ENCODE results near the gene ANAPC15. TPM values are rescaled to one million over a fixed set of nuclear protein-coding genes. Genes with fewer than 3 reads are reported as not detected.

The ANAPC15 gene
- total and polyA plus RNA-seq, 7 experiments from 2014 or later = 43.0 to 113 (median 50.1) TPM

- CTCF ChIA-PET = no interaction called here
- H3K36me3 ChIP-seq (ENCODE audit: control insufficient read depth in 2 of 3, insufficient read depth in 3 of 3, low read length in 3 of 3) = no peaks in the 10 kb centered on the region
- no peak for DNase-seq
- no peak overlapping the region for H3K4me3 ChIP-seq (ENCODE audit: low read length)
- no peaks in the 10 kb centered on the region for H3K27me3 ChIP-seq (ENCODE audit: control insufficient read depth in 2 of 2, insufficient read depth in 2 of 2, low read length in 2 of 2)
- Mint-ChIP-seq H3K9me3 (no peaks in the 10 kb centered on the region), H3K27me3 (no peaks in the 10 kb centered on the region), H3K27ac (peak overlapping the region in 1 of 9 donors; percentile 53), H3K4me1 (peaks cover 13 to 46% (median 28%) of the 10 kb centered on the region in 7 donors), H3K36me3 (peaks cover 0 to 20% (median 11%) of the 10 kb centered on the region in 5 donors), H3K4me3 (no peak overlapping the region)
- POLR2A ChIA-PET = interaction anchor here (1.1 to 1.2 kb wide), 2 partner anchors 25 to 29 kb away, joined by 3 read pairs; no protein-coding TSS in a partner anchor
- H3K27ac ChIP-seq (ENCODE audit: low read depth, low read length) = no peak overlapping the region
- H3K4me1 ChIP-seq (ENCODE audit: control insufficient read depth in 2 of 2, insufficient read depth in 2 of 2, low read length in 2 of 2) = peaks cover 0 to 4% of the 10 kb centered on the region in 2 donors
- no peaks in the 10 kb centered on the region for H3K9me3 ChIP-seq (ENCODE audit: control insufficient read depth in 2 of 3, low read length in 3 of 3)
- ATAC-seq = no peak
- intact Hi-C loops (cut with micrococcal nuclease) = no loop called here
Measured at GRCh38 chr11:72067266-72067665, 45.2 kb downstream of the ANAPC15 start.

GRCh38 chr11:72066855-72067254 lies 45.6 kb downstream of the ANAPC15 start:
- no peaks in the 10 kb centered on the region for H3K9me3 ChIP-seq (ENCODE audit: control insufficient read depth in 2 of 3, low read length in 3 of 3)
- intact Hi-C loops (cut with micrococcal nuclease) = no loop called here
- no peak overlapping the region for H3K27ac ChIP-seq (ENCODE audit: low read depth, low read length)
- no peaks in the 10 kb centered on the region for H3K36me3 ChIP-seq (ENCODE audit: control insufficient read depth in 2 of 3, insufficient read depth in 3 of 3, low read length in 3 of 3)
- ChIA-PET CTCF (no interaction called here), POLR2A (interaction anchor here (0.5 to 1.2 kb wide), 4 partner anchors 8 to 78 kb away, joined by 3 read pairs; no protein-coding TSS in a partner anchor)
- H3K36me3 Mint-ChIP-seq = peaks cover 3 to 24% (median 12%) of the 10 kb centered on the region in 5 donors
- no peaks in the 10 kb centered on the region for H3K27me3 ChIP-seq (ENCODE audit: control insufficient read depth in 2 of 2, insufficient read depth in 2 of 2, low read length in 2 of 2)
- no peak overlapping the region for H3K4me3 Mint-ChIP-seq
- DNase-seq = no peak
- no peaks in the 10 kb centered on the region for H3K9me3 Mint-ChIP-seq
- H3K27me3 Mint-ChIP-seq = no peaks in the 10 kb centered on the region
- peaks cover 12 to 42% (median 24%) of the 10 kb centered on the region in 7 donors for H3K4me1 Mint-ChIP-seq
- H3K4me3 ChIP-seq (ENCODE audit: low read length) = no peak overlapping the region
- H3K4me1 ChIP-seq (ENCODE audit: control insufficient read depth in 2 of 2, insufficient read depth in 2 of 2, low read length in 2 of 2) = peaks cover 0 to under 1% of the 10 kb centered on the region in 2 donors
- peak overlapping the region in 1 of 9 donors; percentile 53 for H3K27ac Mint-ChIP-seq
- no peak for ATAC-seq

GRCh38 chr11:72061739-72062396 lies 50.6 kb downstream of the ANAPC15 start:
- POLR2A ChIA-PET = no interaction called here
- peaks cover 0 to 16% (median 4%) of the 10 kb centered on the region in 7 donors for H3K4me1 Mint-ChIP-seq
- CTCF ChIA-PET = no interaction called here

More at GRCh38 chr11:72061739-72062396, 50.6 kb downstream of the ANAPC15 start:
- ATAC-seq (no peak), DNase-seq (no peak)
- Mint-ChIP-seq H3K9me3 (no peaks in the 10 kb centered on the region), H3K27ac (peak overlapping the region in 1 of 9 donors; percentile 58), H3K4me3 (peak overlapping the region in 1 of 10 donors; percentile 2), H3K36me3 (peaks cover 0 to 15% (median 9%) of the 10 kb centered on the region in 5 donors), H3K27me3 (no peaks in the 10 kb centered on the region)
- H3K36me3 ChIP-seq (ENCODE audit: control insufficient read depth in 2 of 3, insufficient read depth in 3 of 3, low read length in 3 of 3) = no peaks in the 10 kb centered on the region
- H3K27ac ChIP-seq (ENCODE audit: low read depth, low read length) = no peak overlapping the region
- no peaks in the 10 kb centered on the region for H3K9me3 ChIP-seq (ENCODE audit: control insufficient read depth in 2 of 3, low read length in 3 of 3)
- H3K4me1 ChIP-seq (ENCODE audit: control insufficient read depth in 2 of 2, insufficient read depth in 2 of 2, low read length in 2 of 2) = no peaks in the 10 kb centered on the region
- intact Hi-C loops (cut with micrococcal nuclease) = no loop called here
- H3K4me3 ChIP-seq (ENCODE audit: low read length) = no peak overlapping the region
- H3K27me3 ChIP-seq (ENCODE audit: control insufficient read depth in 2 of 2, insufficient read depth in 2 of 2, low read length in 2 of 2) = no peaks in the 10 kb centered on the region

Small RNA genes lying within 50 kb of the gene (microRNA-seq; reads per million reads assigned to microRNA genes)
- gene MIR3165 (ENCODE audit: borderline microRNAs expressed) = not detected

Other genes starting within 250 kb of the ANAPC15 start
- gene DEFB131B, start 234.2 kb downstream of the ANAPC15 start, total RNA-seq = not detected
- not detected for gene DEFB131B, start 234.2 kb downstream of the ANAPC15 start, polyA plus RNA-seq
- gene XNDC1N, start 184.1 kb downstream of the ANAPC15 start, total RNA-seq = 10 to 100 TPM; 18.8 to 27.2 (median 24.3) TPM
- 1 to 10 TPM; 5.0 to 8.8 TPM for gene XNDC1N, start 184.1 kb downstream of the ANAPC15 start, polyA plus RNA-seq
- gene RNF121, start 183.6 kb downstream of the ANAPC15 start, total RNA-seq = 10 to 100 TPM; 18.2 to 37.2 (median 29.2) TPM
- gene RNF121, start 183.6 kb downstream of the ANAPC15 start, polyA plus RNA-seq = 10 to 100 TPM in 1 of 2 donors, 1 to 10 TPM in 1; 8.8 to 10.8 TPM
- gene IL18BP, start 113.8 kb downstream of the ANAPC15 start, total RNA-seq = 10 to 100 TPM; 17.6 to 30.2 (median 23.1) TPM
- gene IL18BP, start 113.8 kb downstream of the ANAPC15 start, polyA plus RNA-seq = 10 to 100 TPM; 14.4 to 15.1 TPM
- 100 to 1,000 TPM; 216 to 453 (median 266) TPM for gene NUMA1, start 32.2 kb downstream of the ANAPC15 start, total RNA-seq
- gene NUMA1, start 32.2 kb downstream of the ANAPC15 start, polyA plus RNA-seq = 100 to 1,000 TPM in 1 of 2 donors, 10 to 100 TPM in 1; 27.1 to 142 TPM
- 1 to 10 TPM; 1.2 to 7.8 (median 4.6) TPM for gene LRRC51, start 31.8 kb downstream of the ANAPC15 start, total RNA-seq
- gene LRRC51, start 31.8 kb downstream of the ANAPC15 start, polyA plus RNA-seq = 1 to 10 TPM; 2.0 to 2.7 TPM
- 10 to 100 TPM; 41.8 to 83.0 (median 69.7) TPM for gene LAMTOR1, start 9.4 kb downstream of the ANAPC15 start, total RNA-seq
- 10 to 100 TPM; 63.2 to 78.0 TPM for gene LAMTOR1, start 9.4 kb downstream of the ANAPC15 start, polyA plus RNA-seq
- under 1 TPM in 1 of 5 experiments, not detected in 4; 0.42 TPM for gene TOMT, start 6.8 kb downstream of the ANAPC15 start, total RNA-seq
- gene TOMT, start 6.8 kb downstream of the ANAPC15 start, polyA plus RNA-seq = not detected
- 1 to 10 TPM in 2 of 5 experiments, not detected in 3; 3.4 to 4.6 TPM for gene FOLR3, start 23.0 kb upstream of the ANAPC15 start, total RNA-seq
- gene FOLR3, start 23.0 kb upstream of the ANAPC15 start, polyA plus RNA-seq = not detected
- gene FOLR1, start 79.4 kb upstream of the ANAPC15 start, total RNA-seq = not detected
- gene FOLR1, start 79.4 kb upstream of the ANAPC15 start, polyA plus RNA-seq = not detected
- gene FOLR2, start 104.1 kb upstream of the ANAPC15 start, total RNA-seq = 1 to 10 TPM in 3 of 5 experiments, not detected in 2; 1.1 to 2.6 (median 2.4) TPM
- gene FOLR2, start 104.1 kb upstream of the ANAPC15 start, polyA plus RNA-seq = not detected
- gene INPPL1, start 112.1 kb upstream of the ANAPC15 start, total RNA-seq = 100 to 1,000 TPM; 103 to 182 (median 134) TPM
- 1 to 10 TPM; 4.1 to 6.3 TPM for gene INPPL1, start 112.1 kb upstream of the ANAPC15 start, polyA plus RNA-seq
- not detected for gene PHOX2A, start 131.5 kb upstream of the ANAPC15 start, total RNA-seq
- not detected for gene PHOX2A, start 131.5 kb upstream of the ANAPC15 start, polyA plus RNA-seq